Heart right ventricle (tissue), 16 donors: ENCODE data around the gene CRYBG1. TPM values are rescaled to one million over a fixed set of nuclear protein-coding genes. Genes with fewer than 3 reads are reported as not detected.

Experiments
- ATAC-seq, 8 donors: fragments of 200-7000 bp; cut with Tn5 transposase; one replicate each; pipeline ENCODE4 v1.9.1; 2020; ENCODE audit warnings: mild to moderate bottlenecking in 8 of 8, moderate library complexity in 8 of 8, moderate number of reproducible peaks in 1 of 8
- DNase-seq, 2 donors: peaks; one replicate each; pipeline ENCODE4 v3.0.0-alpha.2; 2020
- H3K27ac ChIP-seq, 10 donors: fragments of 200-600 bp; sonication (generic) in 2 of 10; one replicate each; pipeline versions ENCODE4 v1.5.0 to v1.8.0; 2020 to 2022; ENCODE audit warnings: mild to moderate bottlenecking in 3 of 10
- H3K27me3 ChIP-seq, 7 donors: fragments of 200-600 bp; one replicate each; pipeline ENCODE4 v1.8.0; 2021 to 2022; ENCODE audit warnings: mild to moderate bottlenecking in 2 of 7
- H3K36me3 ChIP-seq, 9 donors: fragments of 200-600 bp; sonication (generic) in 1 of 9; one replicate each; pipeline versions ENCODE4 v1.5.0 to v1.8.0; 2020 to 2022; ENCODE audit warnings: mild to moderate bottlenecking in 2 of 9
- H3K4me1 ChIP-seq, 9 donors: fragments of 200-600 bp; sonication (generic) in 1 of 9; one replicate each; pipeline versions ENCODE4 v1.5.0 to v1.8.0; 2020 to 2022; ENCODE audit warnings: mild to moderate bottlenecking in 4 of 9
- H3K4me3 ChIP-seq, 10 donors: fragments of 200-600 bp; sonication (generic) in 2 of 10; one replicate each; pipeline versions ENCODE4 v1.5.0 to v1.8.0; 2020 to 2022; ENCODE audit warnings: mild to moderate bottlenecking in 7 of 10, moderate library complexity in 2 of 10
- H3K9me3 ChIP-seq, 11 donors: fragments of 200-600 bp in 10 of 11; sonication (generic) in 2 of 11; one replicate each; pipeline versions ENCODE4 v1.5.0 to v1.8.0; 2013 to 2022; ENCODE audit warnings: mild to moderate bottlenecking in 2 of 11, control low read depth in 1 of 11, moderate library complexity in 1 of 11
- CTCF ChIP-seq, 9 donors: fragments of 200-600 bp; sonication (generic) in 2 of 9; IDR thresholded peaks; one replicate each; pipeline versions ENCODE4 v1.5.0 to v1.8.0; 2021 to 2022; ENCODE audit warnings: antibody characterized with exemption in 9 of 9, mild to moderate bottlenecking in 5 of 9, moderate library complexity in 1 of 9
- WGBS, 2 donors: extraction: QIAGEN DNeasy Blood & Tissue Kit; methylation state at CpG; one replicate each; pipeline ENCODE4 v1.1.7; 2013; ENCODE audit warnings: inconsistent platforms in 1 of 2; 5-methylcytosine and 5-hydroxymethylcytosine counted together
- intact Hi-C, 10 donors: fragments of 100-400 bp; cut with DNase I; formaldehyde crosslinking; loops; one replicate each; pipeline versions ENCODE4 v1.11.1 to v1.14.2; 2022
- polyA plus RNA-seq, 2 donors: library from polyadenylated mRNA; stranded (reverse); fragments of 200-250 nt; gene quantifications; one replicate each; pipeline ENCODE4 v1.2.3, GENCODE V29; 2013
- total RNA-seq, 10 donors: library from RNA; stranded (reverse); fragmentation: NEBNext Ultra II Directional in 3 of 10; extraction: Animal tissue kit (Norgen Biotek cat#: 25700) in 3 of 10; gene quantifications; one replicate each; pipeline versions ENCODE4 v1.2.1 to v1.2.4, GENCODE V29; 2021 to 2023
- donor health status: Arrhythmogenic right ventricular cardiomyopathy.
- donor health status: ischemic (EF 13 %, LVEDD 7.1; RV severe dilation, severe dysfunction).
- donor health status: healthy with polysubstance abuse.
- donor health status: DM: no; HTN: yes; CAD: no.
- donor health status: DM: no; HTN: no; CAD: no.
- donor health status: ischemic (EF 25% LVEDD 6.9; RV normal size, moderate dysfunction).
- donor health status: ischemic (EF 25% LVEDD 5.7; RV mildly dilated, moderate dysfunction).
- donor health status: healthy.
- donor health status: DM: yes; HTN: yes; CAD: no.
- donor health status: Ischemic cardiomyopathy.
- donor health status: ischemic (EF 35%, LVEDD 5.7; RV mildly dilated, moderate dysfunction).
- donor health status: nonischemic (EF 11% LVEDD 7.7; RV severe dilation, severe dysfunction).
- donor health status: DM: yes; HTN: yes; CAD: no.
- donor health status: PGD.
- donor health status: ischemic (EF 29% LVEDD 5.4; RV normal size, mild dysfunction).
- donor health status: nonischemic (EF 23%, LVEDD 6.1; RV moderate dilation, normal function).

CRYBG1 gene
- total and polyA plus RNA-seq, 12 donors = 0.64 to 9.4 (median 1.5) TPM

DNA sequence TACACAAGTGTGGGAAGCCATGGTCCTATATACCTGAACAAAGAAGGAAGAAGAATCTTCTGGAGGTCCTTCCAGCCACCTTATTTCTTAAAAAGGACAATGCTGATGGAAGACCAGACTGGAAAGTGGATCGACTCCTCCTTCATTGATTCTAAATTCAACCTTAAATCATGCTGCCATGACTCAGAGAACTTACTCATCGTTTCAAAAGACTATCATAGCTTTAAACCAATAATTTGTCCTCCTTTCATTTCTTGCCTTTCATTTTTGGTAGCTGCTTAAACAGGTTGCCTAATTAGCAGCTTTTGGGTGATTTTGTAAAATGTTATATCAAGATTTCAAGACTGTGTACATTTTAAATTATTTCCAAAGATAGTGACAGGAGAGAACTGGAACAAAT is 208.0 kb downstream of the CRYBG1 start:
- 89 to 91% methylated on average over 2 of the region's 2 CpGs for WGBS, 2 donors
- TF ChIP-seq CTCF (IDR thresholded peaks at IDR 0.05) = no peak
- DNase-seq (no peak), ATAC-seq (no peak)
- Histone ChIP-seq H3K4me1 (peaks cover 0 to 9% (median 0%) of the 10 kb centered on the region in 9 donors), H3K27me3 (no peaks in the 10 kb centered on the region), H3K9me3 (no peaks in the 10 kb centered on the region), H3K36me3 (peaks cover 0 to 79% (median 9%) of the 10 kb centered on the region in 9 donors), H3K4me3 (no peak overlapping the region), H3K27ac (no peak overlapping the region)
- intact Hi-C loops = loop anchor here in 7 of 10 donors (5.0 to 10.0 kb wide), 4 partner anchors 121 to 1134 kb away; no protein-coding TSS in a partner anchor

DNA sequence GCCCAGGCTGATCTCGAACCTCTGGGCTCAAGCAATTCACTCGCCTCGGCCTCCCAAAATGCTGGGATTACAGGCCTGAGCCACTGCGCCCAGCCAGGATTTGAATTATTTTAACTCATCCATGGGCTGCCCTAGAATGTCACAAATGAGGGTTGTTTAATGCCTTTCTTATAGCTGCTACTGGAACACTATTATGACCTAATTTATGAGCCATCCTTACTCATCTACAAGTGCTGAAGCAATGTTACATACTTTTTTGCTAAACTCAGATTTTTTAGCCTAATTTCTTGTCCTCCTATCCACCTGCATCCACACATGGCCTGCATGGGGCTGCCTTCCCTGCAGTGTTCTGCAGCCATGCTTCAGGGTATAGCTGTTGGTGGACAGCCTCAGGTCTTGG is 208.9 kb downstream of the CRYBG1 start:
- H3K27me3 ChIP-seq = no peaks in the 10 kb centered on the region
- no peaks in the 10 kb centered on the region for H3K9me3 ChIP-seq
- intact Hi-C loops = loop anchor here in 7 of 10 donors (5.0 to 10.0 kb wide), 4 partner anchors 122 to 1135 kb away; no protein-coding TSS in a partner anchor
- no peak for TF ChIP-seq CTCF (IDR thresholded peaks at IDR 0.05)
- H3K4me1 ChIP-seq = peaks cover 0 to 12% (median 0%) of the 10 kb centered on the region in 9 donors
- H3K36me3 ChIP-seq = peaks cover 0 to 70% (median 9%) of the 10 kb centered on the region in 9 donors
- no peak for DNase-seq
- no peak for ATAC-seq
- no peak overlapping the region for H3K27ac ChIP-seq
- WGBS, 2 donors = 97 to 98% methylated on average over 4 of the region's 4 CpGs
- no peak overlapping the region for H3K4me3 ChIP-seq

DNA sequence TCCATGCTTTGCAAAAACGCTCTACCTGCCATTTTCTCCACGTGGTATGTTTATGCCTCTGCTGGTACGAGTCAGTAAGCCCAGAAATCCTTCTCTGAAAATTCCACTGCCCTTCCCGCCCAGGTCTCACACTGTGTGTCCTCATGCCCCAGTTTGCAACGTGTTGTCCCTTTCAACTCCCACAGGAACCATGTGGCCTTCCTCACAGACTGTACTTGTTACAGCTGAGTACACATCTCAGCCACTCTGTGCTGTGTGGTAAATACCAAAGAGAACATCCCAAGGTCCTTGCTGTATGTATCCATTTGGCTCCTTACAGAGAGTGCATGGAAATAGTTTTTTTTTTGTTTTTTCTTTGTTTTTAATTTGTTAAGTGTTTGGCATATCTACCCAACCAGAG is 211.9 kb downstream of the CRYBG1 start:
- ATAC-seq = no peak
- Histone ChIP-seq H3K4me3 (no peak overlapping the region), H3K27me3 (no peaks in the 10 kb centered on the region), H3K4me1 (peaks cover 0 to 22% (median 0%) of the 10 kb centered on the region in 9 donors), H3K36me3 (peaks cover 0 to 80% (median 9%) of the 10 kb centered on the region in 9 donors), H3K27ac (no peak overlapping the region), H3K9me3 (no peaks in the 10 kb centered on the region)
- WGBS, 2 donors = 81 to 82% methylated on average over 5 of the region's 5 CpGs
- TF ChIP-seq CTCF (IDR thresholded peaks at IDR 0.05) = no peak
- no peak for DNase-seq
- intact Hi-C loops = loop anchor here in 1 of 10 donors (10.0 kb wide), 1 partner anchor 228 kb away; no protein-coding TSS in a partner anchor

GRCh38 chr6:106572875-106573585 is 212.5 kb downstream of the CRYBG1 start:
- no peak overlapping the region for H3K4me3 ChIP-seq
- H3K4me1 ChIP-seq = peaks cover 0 to 22% (median 0%) of the 10 kb centered on the region in 9 donors
- no peak for TF ChIP-seq CTCF (IDR thresholded peaks at IDR 0.05)
- intact Hi-C loops = loop anchor here in 1 of 10 donors (10.0 kb wide), 1 partner anchor 228 kb away; no protein-coding TSS in a partner anchor
- H3K36me3 ChIP-seq = peaks cover 0 to 82% (median 9%) of the 10 kb centered on the region in 9 donors
- H3K27me3 ChIP-seq = no peaks in the 10 kb centered on the region
- WGBS, 2 donors = 94 to 96% methylated on average over 6 of the region's 6 CpGs
- no peaks in the 10 kb centered on the region for H3K9me3 ChIP-seq
- no peak overlapping the region for H3K27ac ChIP-seq
- DNase-seq (no peak), ATAC-seq (no peak)
